ENCODE measurements around the gene CCDC27. TPM values are rescaled to one million over a fixed set of nuclear protein-coding genes. Genes with fewer than 3 reads are reported as not detected.

Gene CCDC27
- total RNA-seq, 1 donor from 2014 or later, result not detected

DNA sequence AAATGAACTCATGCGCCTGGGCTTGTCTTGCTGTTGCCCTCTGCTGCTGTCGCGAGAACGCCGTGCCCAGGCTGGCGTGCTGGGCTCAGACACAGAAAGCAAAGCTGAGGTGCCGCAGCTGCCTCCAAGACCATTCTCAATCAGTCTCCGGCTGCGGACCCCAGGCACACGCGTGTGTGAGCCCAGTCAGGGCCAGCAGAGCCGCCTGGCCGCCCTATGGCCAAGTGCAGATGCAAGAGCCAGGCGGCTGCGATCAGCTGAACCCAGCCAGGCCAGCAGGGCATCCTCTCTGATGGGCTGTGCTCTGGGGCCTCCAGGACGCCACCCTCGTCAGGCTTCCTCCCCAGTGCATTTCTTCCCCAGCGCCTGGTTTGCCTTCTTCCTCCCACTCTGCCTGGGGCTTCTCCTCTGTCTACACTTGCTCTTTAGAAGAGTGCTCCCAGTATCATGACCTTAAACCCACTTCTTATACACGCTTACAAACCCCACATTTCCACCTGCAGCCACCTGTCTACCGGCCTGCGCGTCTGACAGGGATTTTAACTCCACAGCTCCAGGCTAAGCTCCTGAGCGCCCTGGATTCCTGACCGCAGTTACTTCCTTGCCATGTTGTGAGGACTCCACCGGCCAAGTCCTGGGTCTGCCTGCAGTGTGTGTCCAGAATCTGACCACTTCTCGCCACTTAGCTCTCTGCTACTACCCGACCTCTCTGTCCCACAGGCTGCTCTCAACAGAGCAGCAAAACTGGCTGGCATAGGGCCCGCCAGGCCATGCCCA is 65.8 kb downstream of the CCDC27 start:
- H3K4me3 ChIP-seq (ENCODE audit: low read depth, low read length), result no peak overlapping the region

DNA sequence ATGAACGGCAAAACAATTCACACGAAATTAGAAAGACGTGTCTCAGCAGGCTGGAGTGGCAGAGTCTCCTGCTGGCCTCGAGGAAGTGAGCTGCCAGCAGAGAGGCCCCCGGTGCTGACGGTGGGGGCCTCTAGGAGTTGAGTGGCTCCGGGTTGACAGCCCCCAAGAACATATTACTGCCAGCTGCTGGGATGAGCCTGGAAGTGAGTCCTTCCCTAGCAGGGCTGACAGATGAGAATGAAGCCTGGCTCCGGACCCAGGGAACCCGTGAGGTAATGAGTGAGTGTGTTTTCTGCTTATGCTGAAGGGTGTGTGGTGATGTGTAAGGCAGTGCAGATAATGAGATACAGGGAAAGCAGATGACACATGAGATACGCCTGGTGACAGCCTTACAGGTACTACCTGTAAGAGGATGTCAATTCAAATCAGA is 67.5 kb downstream of the CCDC27 start:
- no peak for TF ChIP-seq CTCF (IDR thresholded peaks at IDR 0.05; ENCODE audit: insufficient read depth, low read length, poor library complexity, severe bottlenecking)

More for the DNA sequence above, 65.8 kb downstream of the CCDC27 start:
- no peak for TF ChIP-seq CTCF (IDR thresholded peaks at IDR 0.05; ENCODE audit: insufficient read depth, low read length, poor library complexity, severe bottlenecking)
- Histone ChIP-seq H3K36me3 (ENCODE audit: control insufficient read depth, insufficient read depth, low read length) (peaks cover 2% of the 10 kb centered on the region), H3K27me3 (ENCODE audit: control insufficient read depth, insufficient read depth, low read length) (no peaks in the 10 kb centered on the region)
- no peak for DNase-seq (ENCODE audit: low read depth)

DNA sequence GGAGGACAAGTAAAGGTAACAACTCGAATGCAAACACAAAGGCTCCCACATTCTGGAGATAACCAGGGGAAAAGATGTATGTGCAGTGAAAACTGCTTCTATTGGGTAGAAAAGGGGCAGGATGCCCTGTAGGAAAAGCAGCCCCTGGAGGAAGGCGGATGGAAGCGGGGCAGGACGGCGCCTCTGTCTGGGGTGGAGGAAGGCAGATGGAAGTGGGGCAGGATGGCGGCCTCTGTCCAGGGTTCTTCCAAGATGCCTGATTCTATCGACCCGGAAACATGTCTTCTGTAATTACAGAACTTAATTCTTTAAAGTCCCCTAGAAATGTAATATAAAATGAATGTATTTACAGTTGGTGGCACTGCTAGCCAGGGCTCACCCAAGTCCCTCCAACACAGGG is 68.1 kb downstream of the CCDC27 start:
- H3K27me3 ChIP-seq (ENCODE audit: control insufficient read depth, insufficient read depth, low read length), result no peaks in the 10 kb centered on the region
- TF ChIP-seq CTCF (IDR thresholded peaks at IDR 0.05; ENCODE audit: insufficient read depth, low read length, poor library complexity, severe bottlenecking), result no peak
- H3K36me3 ChIP-seq (ENCODE audit: control insufficient read depth, insufficient read depth, low read length), result peaks cover 2% of the 10 kb centered on the region
- no peak for DNase-seq (ENCODE audit: low read depth)
- H3K4me3 ChIP-seq (ENCODE audit: low read depth, low read length), result no peak overlapping the region

More for the DNA sequence above, 67.5 kb downstream of the CCDC27 start:
- no peak for DNase-seq (ENCODE audit: low read depth)
- Histone ChIP-seq H3K27me3 (ENCODE audit: control insufficient read depth, insufficient read depth, low read length) (no peaks in the 10 kb centered on the region), H3K36me3 (ENCODE audit: control insufficient read depth, insufficient read depth, low read length) (peaks cover 2% of the 10 kb centered on the region), H3K4me3 (ENCODE audit: low read depth, low read length) (no peak overlapping the region)

GRCh38 chr1:3821004-3821403 is 68.8 kb downstream of the CCDC27 start:
- DNase-seq (ENCODE audit: low read depth), result no peak
- Histone ChIP-seq H3K27me3 (ENCODE audit: control insufficient read depth, insufficient read depth, low read length) (no peaks in the 10 kb centered on the region), H3K36me3 (ENCODE audit: control insufficient read depth, insufficient read depth, low read length) (peaks cover 2% of the 10 kb centered on the region), H3K4me3 (ENCODE audit: low read depth, low read length) (no peak overlapping the region)
- no peak for TF ChIP-seq CTCF (IDR thresholded peaks at IDR 0.05; ENCODE audit: insufficient read depth, low read length, poor library complexity, severe bottlenecking)

Other genes with a start within 250 kb of the CCDC27 start
- gene MEGF6, start 140.9 kb upstream of the CCDC27 start, total RNA-seq, result 13.1 and 16.7 TPM in 2 replicates
- 40.8 and 41.7 TPM in 2 replicates for gene TPRG1L, start 127.4 kb upstream of the CCDC27 start, total RNA-seq
- gene WRAP73, start 102.3 kb upstream of the CCDC27 start, total RNA-seq, result 33.9 and 35.2 TPM in 2 replicates
- gene TP73, start 99.9 kb upstream of the CCDC27 start, total RNA-seq, result 0.04 and 0.07 TPM in 2 replicates
- gene SMIM1, start 20.3 kb downstream of the CCDC27 start, total RNA-seq, result not detected in 2 replicates
- gene LRRC47, start 44.0 kb downstream of the CCDC27 start, total RNA-seq, result 49.5 and 55.9 TPM in 2 replicates
- gene CEP104, start 104.8 kb downstream of the CCDC27 start, total RNA-seq, result 34.4 and 47.3 TPM in 2 replicates
- gene DFFB, start 105.0 kb downstream of the CCDC27 start, total RNA-seq, result 4.7 and 6.0 TPM in 2 replicates
- 33.1 and 33.3 TPM in 2 replicates for gene C1orf174, start 147.8 kb downstream of the CCDC27 start, total RNA-seq